ENCODE measurements around the gene SIRPB2.

DNA sequence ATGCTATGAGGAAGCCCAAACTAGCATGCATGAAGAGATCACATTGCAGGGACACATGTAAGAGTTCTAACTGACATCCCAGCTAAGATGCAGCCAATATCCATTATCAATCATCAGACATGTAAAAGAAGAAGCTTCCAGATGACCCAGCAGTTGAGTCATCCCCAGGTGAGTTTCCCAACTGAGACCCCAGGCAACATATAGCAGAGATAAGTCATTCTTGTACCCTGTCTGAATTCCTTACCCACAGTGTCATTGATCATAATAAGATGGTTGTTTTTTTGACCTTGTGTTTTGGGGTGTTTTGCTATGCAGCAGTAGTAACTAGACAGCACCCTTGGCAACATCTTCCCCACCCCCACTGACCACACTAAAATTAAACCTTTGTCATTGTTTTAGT is 47.4 kb upstream of the SIRPB2 start:
- TF ChIP-seq, protein P1, sequence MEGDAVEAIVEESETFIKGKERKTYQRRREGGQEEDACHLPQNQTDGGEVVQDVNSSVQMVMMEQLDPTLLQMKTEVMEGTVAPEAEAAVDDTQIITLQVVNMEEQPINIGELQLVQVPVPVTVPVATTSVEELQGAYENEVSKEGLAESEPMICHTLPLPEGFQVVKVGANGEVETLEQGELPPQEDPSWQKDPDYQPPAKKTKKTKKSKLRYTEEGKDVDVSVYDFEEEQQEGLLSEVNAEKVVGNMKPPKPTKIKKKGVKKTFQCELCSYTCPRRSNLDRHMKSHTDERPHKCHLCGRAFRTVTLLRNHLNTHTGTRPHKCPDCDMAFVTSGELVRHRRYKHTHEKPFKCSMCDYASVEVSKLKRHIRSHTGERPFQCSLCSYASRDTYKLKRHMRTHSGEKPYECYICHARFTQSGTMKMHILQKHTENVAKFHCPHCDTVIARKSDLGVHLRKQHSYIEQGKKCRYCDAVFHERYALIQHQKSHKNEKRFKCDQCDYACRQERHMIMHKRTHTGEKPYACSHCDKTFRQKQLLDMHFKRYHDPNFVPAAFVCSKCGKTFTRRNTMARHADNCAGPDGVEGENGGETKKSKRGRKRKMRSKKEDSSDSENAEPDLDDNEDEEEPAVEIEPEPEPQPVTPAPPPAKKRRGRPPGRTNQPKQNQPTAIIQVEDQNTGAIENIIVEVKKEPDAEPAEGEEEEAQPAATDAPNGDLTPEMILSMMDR (IDR thresholded peaks at IDR 0.05; ENCODE audit: insufficient read depth, low read length, poor library complexity, severe bottlenecking), result no peak
- no peak for TF ChIP-seq EZH2phosphoT487 (conservative IDR thresholded peaks at IDR 0.05; ENCODE audit: low read length)
